NCI-H2107 (cell line): ENCODE data around the gene SNRNP48.

Experiments used
- DNase-seq: peaks from one replicate; lab custom pipeline; 2025; lab: John Stamatoyannopoulos, UW

Gene SNRNP48

GRCh38 chr6:7644417-7644816, 54.4 kb downstream of the SNRNP48 start:
- DNase-seq = no peak

- DNase-seq = no peak
Measured at GRCh38 chr6:7646394-7646793, 56.4 kb downstream of the SNRNP48 start.

GRCh38 chr6:7647504-7647903, 57.5 kb downstream of the SNRNP48 start:
- no peak for DNase-seq

GRCh38 chr6:7649037-7649810, 59.2 kb downstream of the SNRNP48 start:
- no peak for DNase-seq

- DNase-seq = no peak
Measured at GRCh38 chr6:7650878-7651277, 60.9 kb downstream of the SNRNP48 start.

- no peak for DNase-seq
Measured at GRCh38 chr6:7652957-7653356, 63.0 kb downstream of the SNRNP48 start.

GRCh38 chr6:7656355-7656754, 66.4 kb downstream of the SNRNP48 start:
- no peak for DNase-seq

- no peak for DNase-seq
Measured at GRCh38 chr6:7658543-7658942, 68.5 kb downstream of the SNRNP48 start.

GRCh38 chr6:7661364-7661763, 71.4 kb downstream of the SNRNP48 start:
- DNase-seq = no peak
